Epithelial cell of esophagus (primary cell): ENCODE measurements around the gene NKX6-2.

ENCODE experiments used
- DNase-seq: peaks from one replicate; pipeline ENCODE4 v3.0.0; 2010; ENCODE audit warnings: low read depth
- H3K4me3 ChIP-seq: 2 replicates; pipeline ENCODE4 v1.5.1; 2011; ENCODE audit warnings: mild to moderate bottlenecking, low read length, control low read depth
- CTCF ChIP-seq: IDR thresholded peaks from 2 replicates; pipeline ENCODE4 v1.5.1; 2011; ENCODE audit warnings: low read depth, mild to moderate bottlenecking, low read length, control low read depth, inconsistent platforms; ENCODE audit not compliant: insufficient read depth; ENCODE audit errors: missing control alignments

The NKX6-2 gene

DNA sequence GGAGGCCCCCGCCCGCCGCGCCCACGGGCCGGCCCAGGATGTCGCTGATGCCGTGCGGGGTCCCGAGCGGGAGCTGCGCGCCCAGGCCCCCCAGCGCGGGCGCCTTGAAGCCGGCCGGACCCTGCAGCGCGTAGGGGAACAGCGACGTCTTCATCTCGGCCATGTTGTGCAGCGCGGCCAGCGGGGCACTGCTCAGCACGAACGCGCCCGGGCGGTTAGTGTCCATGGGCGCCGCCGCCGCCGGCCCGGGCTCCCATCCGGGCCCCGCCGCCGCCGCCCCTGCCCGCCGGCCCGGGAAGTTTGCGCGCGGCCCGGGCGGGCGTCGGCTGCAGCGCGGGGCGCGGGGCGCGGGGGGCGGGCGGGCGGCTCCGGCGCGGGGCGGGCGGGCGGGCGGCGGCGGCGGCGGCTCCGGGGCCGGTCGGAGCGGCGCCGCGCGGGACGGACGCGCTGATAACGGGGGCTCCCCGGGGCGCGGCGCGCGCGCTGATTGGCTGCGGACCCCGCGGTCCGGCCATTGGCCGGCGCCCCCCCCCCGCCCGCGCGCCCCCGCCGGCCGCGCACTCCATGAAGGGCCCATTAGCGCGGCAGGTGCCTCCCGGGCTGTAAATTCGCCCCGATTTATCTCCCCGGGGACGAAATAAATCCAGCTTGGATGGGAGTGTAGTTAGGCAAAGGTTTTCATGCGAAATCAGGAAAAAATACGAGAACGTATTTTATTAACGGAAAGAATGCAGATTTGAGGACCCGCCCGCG lies at the start of gene NKX6-2:
Gene NKX6-2 (minus strand): TSS at position 425 of the 753 bp plus-strand sequence. CDS start 199 bp downstream, at position 226.
- no peak for TF ChIP-seq CTCF
- H3K4me3 ChIP-seq: no peak within 1 kb of the TSS
- peak; percentile 5 for DNase-seq

GRCh38 chr10:132834891-132835847 lies 49.2 kb upstream of the NKX6-2 start:
- H3K4me3 ChIP-seq: no peak overlapping the region
- no peak for DNase-seq
- TF ChIP-seq CTCF: no peak

DNA sequence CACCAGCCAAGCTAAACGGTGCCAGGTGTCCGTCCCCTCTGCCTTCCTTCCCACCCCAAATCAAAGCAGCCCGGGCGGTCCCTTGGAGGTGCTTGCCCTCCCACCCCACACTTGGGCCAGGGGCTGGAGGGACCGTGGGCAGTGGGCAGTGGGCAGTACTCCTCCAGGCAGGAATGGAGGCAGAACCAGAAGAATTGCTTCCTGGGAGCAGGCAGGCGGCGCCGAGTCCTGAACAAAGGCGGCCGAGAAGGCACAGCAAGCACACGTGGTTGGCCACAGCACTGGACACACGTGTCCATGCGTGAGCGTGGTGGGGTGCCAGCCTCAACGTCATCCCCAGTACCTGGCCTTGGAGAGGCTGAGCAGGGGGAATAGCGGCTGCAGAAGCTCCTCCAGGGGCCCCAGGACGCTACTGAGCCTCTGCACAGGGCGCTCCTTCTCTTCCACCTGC lies 48.4 kb upstream of the NKX6-2 start:
- no peak overlapping the region for H3K4me3 ChIP-seq
- no peak for DNase-seq
- TF ChIP-seq CTCF: no peak

GRCh38 chr10:132833421-132834111 lies 47.6 kb upstream of the NKX6-2 start:
- DNase-seq: no peak
- no peak overlapping the region for H3K4me3 ChIP-seq
- no peak for TF ChIP-seq CTCF

DNA sequence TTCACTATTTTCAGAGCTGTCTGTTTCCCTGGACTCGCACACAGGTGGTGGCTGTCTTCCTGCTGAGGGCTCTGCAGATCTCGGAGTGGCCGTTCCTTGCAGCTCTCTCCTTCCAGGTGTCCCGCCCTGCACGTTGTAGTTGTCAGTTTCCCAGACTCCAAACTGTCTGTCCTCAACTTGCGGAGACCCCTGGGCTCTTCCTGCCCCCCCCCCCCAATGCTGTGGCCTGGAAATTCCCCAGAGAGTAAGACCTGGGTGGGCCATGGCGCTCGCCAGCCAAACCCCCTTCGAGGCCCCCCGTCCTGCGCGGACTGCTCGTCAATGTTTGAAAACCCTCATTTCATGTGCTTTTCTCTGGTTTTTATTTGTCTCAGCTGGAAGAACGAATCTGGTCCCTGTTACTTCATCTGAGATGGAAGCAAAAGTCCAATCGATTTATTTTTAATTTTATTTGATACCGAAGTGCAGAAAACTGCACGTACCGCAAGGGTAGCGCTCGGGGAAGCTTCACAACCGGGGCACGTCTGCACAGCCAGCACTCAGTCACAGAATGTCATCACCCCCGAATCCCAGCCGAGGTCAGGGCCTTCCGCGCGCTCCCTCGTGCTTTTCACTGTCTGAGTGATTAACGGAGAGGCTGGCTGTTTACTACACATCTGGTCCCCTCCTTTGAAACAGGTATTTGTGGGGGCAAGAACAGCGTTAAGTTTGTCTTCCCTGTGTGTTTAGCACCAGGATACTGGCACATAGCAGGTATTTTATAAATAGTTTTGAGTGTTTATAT lies 46.4 kb upstream of the NKX6-2 start:
- no peak for DNase-seq
- H3K4me3 ChIP-seq: no peak overlapping the region
- no peak for TF ChIP-seq CTCF

DNA sequence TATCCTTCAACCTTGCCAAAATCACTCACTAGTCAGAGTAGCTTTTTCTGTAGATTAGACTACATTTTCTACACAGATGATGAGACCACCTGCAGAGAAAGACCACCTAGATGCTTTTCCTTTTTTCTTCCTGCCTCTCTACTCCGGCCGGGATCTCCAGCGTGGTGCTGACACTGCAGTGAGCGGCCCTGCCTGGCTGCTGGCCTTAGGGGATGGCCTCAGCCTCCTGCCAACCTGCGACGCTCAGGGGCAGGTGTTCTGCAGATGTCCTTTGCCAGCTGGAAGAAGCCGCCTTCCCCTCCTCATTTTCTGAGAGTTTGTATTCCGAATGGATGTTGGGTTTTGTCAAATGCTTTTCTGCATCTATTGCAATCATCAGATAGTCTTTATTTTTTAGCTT lies 43.5 kb upstream of the NKX6-2 start:
- no peak for DNase-seq
- TF ChIP-seq CTCF: no peak
- no peak overlapping the region for H3K4me3 ChIP-seq
